Activated CD4-positive, alpha-beta T cell treated with anti-CD3 and anti-CD28 coated beads for 36 hours (primary cell): ENCODE results near the gene IL17RC. TPM values are rescaled to one million over a fixed set of nuclear protein-coding genes. Genes with fewer than 3 reads are reported as not detected.

Source experiments
- ATAC-seq: fragments of 200-7000 bp; cut with Tn5 transposase; one replicate; pipeline ENCODE4 v1.10.0; 2021; ENCODE audit warnings: mild to moderate bottlenecking, moderate library complexity
- CTCF ChIA-PET: fragments of 350-600 bp; sonication (Branson Sonifier 250); formaldehyde crosslinking; loops from one replicate; lab custom pipeline; 2021; ENCODE audit warnings: antibody characterized with exemption; lab: Charles Lee
- POLR2A ChIA-PET: fragments of 350-600 bp; sonication (Branson Sonifier 250); formaldehyde crosslinking; loops from one replicate; lab custom pipeline; 2021; ENCODE audit warnings: antibody characterized with exemption, inconsistent platforms; lab: Charles Lee
- DNase-seq: peaks from one replicate; pipeline ENCODE4 v3.0.0-alpha.2; 2020
- H3K27ac Mint-ChIP-seq: one replicate; pipeline ENCODE4 v1.8.0; 2021; ENCODE audit warnings: mixed read lengths
- H3K27me3 Mint-ChIP-seq: one replicate; pipeline ENCODE4 v1.8.0; 2021; ENCODE audit warnings: mixed read lengths
- H3K36me3 Mint-ChIP-seq: one replicate; pipeline ENCODE4 v1.8.0; 2021; ENCODE audit warnings: low read depth, mixed read lengths
- H3K4me1 Mint-ChIP-seq: one replicate; pipeline ENCODE4 v1.8.0; 2021; ENCODE audit warnings: mixed read lengths
- H3K4me3 Mint-ChIP-seq: one replicate; pipeline ENCODE4 v1.8.0; 2021; ENCODE audit warnings: mild to moderate bottlenecking, moderate library complexity, mixed read lengths
- H3K9me3 Mint-ChIP-seq: one replicate; pipeline ENCODE4 v1.8.0; 2021; ENCODE audit warnings: low read depth, mixed read lengths
- intact Hi-C, 2 experiments: fragments of 100-400 bp; cut with DNase I in 1 of 2; cut with micrococcal nuclease in 1 of 2; formaldehyde crosslinking; loops; one replicate each; pipeline versions ENCODE4 v1.14.2 to v1.15.1; 2022 to 2024; cut with DNase I, micrococcal nuclease
- total RNA-seq, 2 experiments: library from RNA; stranded (reverse); gene quantifications; one replicate each; pipeline ENCODE4 v1.2.3, GENCODE V29; 2021

Gene IL17RC
- total RNA-seq, 2 experiments from 2014 or later = 0.25 to 0.50 TPM

GRCh38 chr3:9881441-9881840, 35.5 kb upstream of the IL17RC start:
- ChIA-PET CTCF (interaction anchor here (0.7 kb wide), 1 partner anchor 1606 kb away, joined by 3 read pairs; no protein-coding TSS in a partner anchor), POLR2A (no interaction called here)
- no peaks in the 10 kb centered on the region for H3K4me1 Mint-ChIP-seq
- intact Hi-C loops = no loop called here
- no peaks in the 10 kb centered on the region for H3K27me3 Mint-ChIP-seq
- H3K36me3 Mint-ChIP-seq = no peaks in the 10 kb centered on the region
- H3K4me3 Mint-ChIP-seq = no peak overlapping the region
- ATAC-seq = no peak
- H3K9me3 Mint-ChIP-seq = no peaks in the 10 kb centered on the region
- H3K27ac Mint-ChIP-seq = no peak overlapping the region
- DNase-seq = no peak

- DNase-seq (no peak), ATAC-seq (no peak)
- Mint-ChIP-seq H3K4me3 (no peak overlapping the region), H3K36me3 (no peaks in the 10 kb centered on the region), H3K9me3 (no peaks in the 10 kb centered on the region), H3K4me1 (no peaks in the 10 kb centered on the region), H3K27ac (no peak overlapping the region), H3K27me3 (no peaks in the 10 kb centered on the region)
- POLR2A ChIA-PET = no interaction called here
- CTCF ChIA-PET = interaction anchor here (0.6 to 2.1 kb wide), 5 partner anchors 8 to 83 kb away, joined by 3 to 7 read pairs (median 3); no protein-coding TSS in a partner anchor
- intact Hi-C loops = no loop called here
Observed at GRCh38 chr3:9883706-9884554, 33.0 kb upstream of the IL17RC start.

- ATAC-seq = no peak
- POLR2A ChIA-PET = interaction anchor here (0.7 kb wide), 1 partner anchor 421 kb away, joined by 3 read pairs; no protein-coding TSS in a partner anchor
- H3K27me3 Mint-ChIP-seq = no peaks in the 10 kb centered on the region
- H3K9me3 Mint-ChIP-seq = no peaks in the 10 kb centered on the region
- H3K36me3 Mint-ChIP-seq = no peaks in the 10 kb centered on the region
- intact Hi-C loops = no loop called here
- no peaks in the 10 kb centered on the region for H3K4me1 Mint-ChIP-seq
- no peak overlapping the region for H3K4me3 Mint-ChIP-seq
- CTCF ChIA-PET = interaction anchor here (0.7 to 2.1 kb wide), 3 partner anchors 9 to 46 kb away, joined by 3 to 7 read pairs (median 3); no protein-coding TSS in a partner anchor
- no peak overlapping the region for H3K27ac Mint-ChIP-seq
- DNase-seq = no peak
Observed at GRCh38 chr3:9884555-9885165, 32.2 kb upstream of the IL17RC start.

GRCh38 chr3:9886328-9886727, 30.6 kb upstream of the IL17RC start:
- Mint-ChIP-seq H3K4me1 (no peaks in the 10 kb centered on the region), H3K4me3 (no peak overlapping the region), H3K9me3 (no peaks in the 10 kb centered on the region), H3K36me3 (peaks cover 5% of the 10 kb centered on the region), H3K27me3 (no peaks in the 10 kb centered on the region), H3K27ac (no peak overlapping the region)
- ATAC-seq (no peak), DNase-seq (no peak)
- intact Hi-C loops = no loop called here
- POLR2A ChIA-PET = interaction anchor here (0.6 kb wide), 1 partner anchor 223 kb away, joined by 12 read pairs; no protein-coding TSS in a partner anchor
- CTCF ChIA-PET = interaction anchor here (0.6 kb wide), 1 partner anchor 107 kb away, joined by 3 read pairs; no protein-coding TSS in a partner anchor

GRCh38 chr3:9887480-9887879, 29.4 kb upstream of the IL17RC start:
- H3K9me3 Mint-ChIP-seq = no peaks in the 10 kb centered on the region
- no peak overlapping the region for H3K4me3 Mint-ChIP-seq
- ChIA-PET POLR2A (no interaction called here), CTCF (interaction anchor here (0.7 kb wide), 1 partner anchor 235 kb away, joined by 4 read pairs; no protein-coding TSS in a partner anchor)
- DNase-seq (no peak), ATAC-seq (no peak)
- H3K27me3 Mint-ChIP-seq = no peaks in the 10 kb centered on the region
- H3K36me3 Mint-ChIP-seq = peaks cover 14% of the 10 kb centered on the region
- intact Hi-C loops = no loop called here
- peaks cover 8% of the 10 kb centered on the region for H3K4me1 Mint-ChIP-seq
- no peak overlapping the region for H3K27ac Mint-ChIP-seq

- Mint-ChIP-seq H3K27ac (no peak overlapping the region), H3K36me3 (peaks cover 23% of the 10 kb centered on the region), H3K27me3 (no peaks in the 10 kb centered on the region), H3K4me1 (peaks cover 17% of the 10 kb centered on the region), H3K9me3 (no peaks in the 10 kb centered on the region), H3K4me3 (no peak overlapping the region)
- ChIA-PET POLR2A (no interaction called here), CTCF (interaction anchor here (0.6 kb wide), 1 partner anchor 339 kb away, joined by 3 read pairs; no protein-coding TSS in a partner anchor)
- no peak for ATAC-seq
- intact Hi-C loops = no loop called here
- no peak for DNase-seq
Observed at GRCh38 chr3:9888540-9888939, 28.4 kb upstream of the IL17RC start.

- Mint-ChIP-seq H3K4me1 (peaks cover 26% of the 10 kb centered on the region), H3K27me3 (no peaks in the 10 kb centered on the region), H3K4me3 (peak overlapping the region; percentile 96), H3K9me3 (no peaks in the 10 kb centered on the region), H3K36me3 (peaks cover 31% of the 10 kb centered on the region), H3K27ac (peak overlapping the region; percentile 98)
- ATAC-seq = no peak
- POLR2A ChIA-PET = no interaction called here
- intact Hi-C loops = no loop called here
- DNase-seq = no peak
- CTCF ChIA-PET = interaction anchor here (1.2 kb wide), 2 partner anchors 9 to 42 kb away, joined by 4 to 7 read pairs; partner anchors contain the start of gene CIDEC
Observed at GRCh38 chr3:9889405-9889804, 27.5 kb upstream of the IL17RC start.

- peak; percentile 82 for ATAC-seq
- peaks cover 37% of the 10 kb centered on the region for H3K36me3 Mint-ChIP-seq
- H3K4me3 Mint-ChIP-seq = peak within 1 kb of the TSS; percentile 96
- H3K27me3 Mint-ChIP-seq = no peaks in the 10 kb centered on the region
- intact Hi-C loops = loop anchor here (1.0 to 5.0 kb wide), 15 partner anchors 43 to 528 kb away; partner anchors contain the start of genes BRK1 (in 2 of the 2), CRELD1 (in 2 of the 2), RPUSD3 (in 2 of the 2) and TADA3 (in 2 of the 2)
- ChIA-PET POLR2A (interaction anchor here (0.9 to 1.6 kb wide), 4 partner anchors 12 to 56 kb away, joined by 3 to 4 read pairs (median 4); partner anchors contain the start of genes CRELD1 and IL17RE), CTCF (interaction anchor here (0.6 to 1.8 kb wide), 13 partner anchors 10 to 251 kb away, joined by 3 to 7 read pairs (median 4); partner anchors contain the start of genes CIDEC, CRELD1, IL17RE and RPUSD3)
- peak within 1 kb of the TSS; percentile 98 for H3K27ac Mint-ChIP-seq
- H3K4me1 Mint-ChIP-seq = peaks cover 34% of the 10 kb centered on the region
- H3K9me3 Mint-ChIP-seq = peaks cover 3% of the 10 kb centered on the region
- peak; percentile 96 for DNase-seq
Observed at GRCh38 chr3:9890249-9891071, 26.4 kb upstream of the IL17RC start, which contains the start of gene JAGN1. Gene JAGN1, plus strand, starts transcription at chr3:9890610. Its CDS starts 113 bp downstream, at chr3:9890723.

- H3K4me1 Mint-ChIP-seq = peaks cover 37% of the 10 kb centered on the region
- ChIA-PET POLR2A (interaction anchor here (0.7 to 1.6 kb wide), 6 partner anchors 11 to 55 kb away, joined by 3 to 4 read pairs (median 4); partner anchors contain the start of genes CRELD1 and IL17RE), CTCF (interaction anchor here (0.5 to 1.8 kb wide), 13 partner anchors 11 to 250 kb away, joined by 3 to 6 read pairs (median 4); partner anchors contain the start of genes CRELD1, IL17RE, RPUSD3 and VHL)
Observed at GRCh38 chr3:9891072-9891622, 25.8 kb upstream of the IL17RC start.

GRCh38 chr3:9893739-9894138, 23.2 kb upstream of the IL17RC start:
- peaks cover 3% of the 10 kb centered on the region for H3K9me3 Mint-ChIP-seq
- H3K27ac Mint-ChIP-seq = peak overlapping the region; percentile 71
- H3K36me3 Mint-ChIP-seq = peaks cover 42% of the 10 kb centered on the region
- DNase-seq (no peak), ATAC-seq (no peak)
- H3K4me1 Mint-ChIP-seq = peaks cover 53% of the 10 kb centered on the region
- CTCF ChIA-PET = interaction anchor here (0.8 to 3.1 kb wide), 9 partner anchors 10 to 389 kb away, joined by 3 to 17 read pairs (median 4); partner anchors contain the start of genes CRELD1 and PRRT3
- no peak overlapping the region for H3K4me3 Mint-ChIP-seq
- H3K27me3 Mint-ChIP-seq = no peaks in the 10 kb centered on the region
- intact Hi-C loops = loop anchor here in 1 of 2 experiments (5.0 kb wide), 2 partner anchors 51 to 101 kb away; partner anchors contain the start of genes ARPC4, RPUSD3 and TADA3
- POLR2A ChIA-PET = interaction anchor here (0.6 to 0.8 kb wide), 2 partner anchors 144 to 502 kb away, joined by 3 to 7 read pairs; partner anchors contain the start of gene OGG1

More at GRCh38 chr3:9891072-9891622, 25.8 kb upstream of the IL17RC start:
- Mint-ChIP-seq H3K27me3 (no peaks in the 10 kb centered on the region), H3K9me3 (peaks cover 3% of the 10 kb centered on the region), H3K27ac (peak overlapping the region; percentile 98), H3K4me3 (peak overlapping the region; percentile 96), H3K36me3 (peaks cover 40% of the 10 kb centered on the region)
- DNase-seq (no peak), ATAC-seq (no peak)
- intact Hi-C loops = loop anchor here (2.0 to 5.0 kb wide), 4 partner anchors 49 to 528 kb away; partner anchors contain the start of genes ARPC4 (in 1 of the 2), RPUSD3 (in 1 of the 2), SETD5 (in 1 of the 2) and TADA3 (in 1 of the 2)
